CD4-positive, alpha-beta T cell treated with Interleukin-6 at 100 ng/mL for 8 hours (primary cell): ENCODE measurements around the gene MT1A.
A peak's percentile ranks its signal among the peaks of the same experiment; 100 is the strongest.
"Not testable (repeated sequence)": the region's sequence is repeated elsewhere in the genome, so short reads cannot be mapped to it uniquely, and the experiment has no call there.

Experiments
- DNase-seq: peaks from one replicate; pipeline ENCODE4 v3.0.0-alpha.2; 2020; ENCODE audit warnings: mixed read lengths, low spot score

Gene MT1A

GRCh38 chr16:56610017-56610608, 28.4 kb upstream of the MT1A start:
- DNase-seq, result peak; percentile 62

GRCh38 chr16:56610609-56611111, 27.8 kb upstream of the MT1A start:
- DNase-seq, result no peak

GRCh38 chr16:56611281-56611833, 27.1 kb upstream of the MT1A start:
- DNase-seq, result no peak

- no peak for DNase-seq
These were observed 24.8 kb upstream of the MT1A start for GRCh38 chr16:56613706-56614105.

- no peak for DNase-seq
These were observed 23.9 kb upstream of the MT1A start for GRCh38 chr16:56614549-56614991.

- DNase-seq, result no peak
These were observed 23.1 kb upstream of the MT1A start for GRCh38 chr16:56615353-56615752.

- DNase-seq, result no peak
These were observed 21.8 kb upstream of the MT1A start for GRCh38 chr16:56616608-56617211.

- peak; percentile 50 for DNase-seq
These were observed 21.0 kb upstream of the MT1A start for GRCh38 chr16:56617212-56618085.

GRCh38 chr16:56618138-56618537, 20.3 kb upstream of the MT1A start:
- DNase-seq, result no peak

- no peak for DNase-seq
These were observed 18.0 kb upstream of the MT1A start for GRCh38 chr16:56620339-56620897.

- DNase-seq, result not testable (repeated sequence)
These were observed 16.6 kb upstream of the MT1A start for GRCh38 chr16:56621665-56622445.

GRCh38 chr16:56623184-56623583, 15.3 kb upstream of the MT1A start:
- not testable (repeated sequence) for DNase-seq

GRCh38 chr16:56623637-56624036, 14.8 kb upstream of the MT1A start:
- DNase-seq, result no peak

GRCh38 chr16:56625140-56625942, 13.1 kb upstream of the MT1A start, which contains the start of gene MT1E:
MT1E (plus strand) TSS chr16:56625781; CDS start chr16:56625852, 71 bp downstream.
- no peak for DNase-seq

- DNase-seq, result no peak
These were observed 12.4 kb upstream of the MT1A start for GRCh38 chr16:56625943-56626654.

GRCh38 chr16:56626685-56627084, 11.8 kb upstream of the MT1A start:
- DNase-seq, result no peak

GRCh38 chr16:56628486-56629350, 9.7 kb upstream of the MT1A start:
- DNase-seq, result no peak

GRCh38 chr16:56629531-56629930, 8.9 kb upstream of the MT1A start:
- DNase-seq, result no peak

- DNase-seq, result no peak
These were observed 8.3 kb upstream of the MT1A start for GRCh38 chr16:56630134-56630533.
